Breast epithelium (tissue), 4 donors: ENCODE measurements around the gene LIMS1. TPM values are rescaled to one million over a fixed set of nuclear protein-coding genes. Genes with fewer than 3 reads are reported as not detected.
"Not testable (repeated sequence)": the region's sequence is repeated elsewhere in the genome, so short reads cannot be mapped to it uniquely, and the experiment has no call there.

Experiments
- DNase-seq, 2 donors: peaks; one replicate each; pipeline ENCODE4 v3.0.0-alpha.2; 2019; ENCODE audit warnings: low spot score in 2 of 2
- H3K27ac ChIP-seq, 2 donors: fragments of 200-600 bp; sonication (generic) in 1 of 2; one replicate each; pipeline ENCODE4 v1.5.1; 2016 to 2019; ENCODE audit warnings: mild to moderate bottlenecking in 1 of 2
- H3K27me3 ChIP-seq, 2 donors: fragments of 200-600 bp; sonication (generic) in 1 of 2; one replicate each; pipeline versions ENCODE4 v1.5.1 to v1.6.0; 2017 to 2019; ENCODE audit warnings: control low read depth in 1 of 2, mild to moderate bottlenecking in 1 of 2
- H3K36me3 ChIP-seq: fragments of 200-600 bp; one replicate; pipeline ENCODE4 v1.5.1; 2019
- H3K4me1 ChIP-seq, 2 donors: fragments of 200-600 bp; sonication (generic); one replicate each; pipeline ENCODE4 v1.5.1; 2016 to 2019; ENCODE audit warnings: control low read depth in 1 of 2
- H3K4me3 ChIP-seq, 3 donors: fragments of 200-600 bp; sonication (generic); 1 replicate in 2 of 3; 2 replicates in 1 of 3; pipeline ENCODE4 v1.5.1; 2016 to 2019; ENCODE audit warnings: mild to moderate bottlenecking in 3 of 3, moderate library complexity in 2 of 3
- H3K9me3 ChIP-seq, 2 donors: fragments of 200-600 bp; sonication (generic) in 1 of 2; one replicate each; pipeline ENCODE4 v1.5.1; 2016 to 2019; ENCODE audit warnings: control low read depth in 1 of 2
- CTCF ChIP-seq, 3 donors: fragments of 450-650 bp; IDR thresholded peaks; one replicate each; pipeline ENCODE4 v1.5.1; 2016 to 2017; ENCODE audit warnings: antibody characterized with exemption in 3 of 3, mild to moderate bottlenecking in 3 of 3, moderate library complexity in 3 of 3
- POLR2A ChIP-seq: fragments of 450-650 bp; IDR thresholded peaks from one replicate; pipeline ENCODE4 v1.6.1; 2016; ENCODE audit warnings: antibody characterized with exemption, mild to moderate bottlenecking, moderate library complexity
- POLR2AphosphoS5 ChIP-seq, 3 donors: sonication (generic); formaldehyde crosslinking; IDR thresholded peaks; one replicate each; pipeline ENCODE4 v1.6.1; 2017; ENCODE audit warnings: antibody characterized with exemption in 3 of 3
- intact Hi-C: fragments of 100-400 bp; cut with DNase I; formaldehyde crosslinking; loops from one replicate; pipeline ENCODE4 v1.15.1; 2023; ENCODE audit warnings: low total_unique reads
- total RNA-seq, 3 donors: library from RNA; depleted of rRNA; stranded (reverse); fragments of >200 nt; gene quantifications; one replicate each; pipeline ENCODE4 v1.1.0, GENCODE V29; 2016

The LIMS1 gene
- total RNA-seq, 3 donors from 2014 or later = 66.5 to 123 (median 93.1) TPM

DNA sequence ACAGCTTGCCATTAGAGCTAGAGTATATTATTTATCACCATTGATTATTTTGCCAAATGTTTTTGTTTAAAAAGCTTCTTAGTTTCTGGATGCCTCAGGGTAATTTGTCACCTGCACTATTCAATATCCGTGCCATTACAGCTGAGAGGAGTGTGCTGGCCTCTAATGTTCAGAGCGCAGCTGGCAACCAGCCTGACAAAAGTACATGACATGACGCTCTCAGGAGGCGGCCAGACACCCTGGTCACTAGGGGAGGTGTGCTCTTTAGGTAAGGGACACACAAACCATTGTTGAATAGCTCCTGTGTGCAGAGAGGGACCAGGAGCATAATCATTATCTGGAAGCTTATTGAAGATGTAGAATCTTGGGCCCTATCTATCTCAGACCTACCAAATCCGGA lies 20.3 kb downstream of the LIMS1 start:
- intact Hi-C loops = no loop called here
- DNase-seq = no peak
- Histone ChIP-seq H3K4me1 (no peaks in the 10 kb centered on the region), H3K4me3 (no peak overlapping the region), H3K9me3 (no peaks in the 10 kb centered on the region), H3K27ac (no peak overlapping the region), H3K27me3 (no peaks in the 10 kb centered on the region), H3K36me3 (no peaks in the 10 kb centered on the region)
- TF ChIP-seq CTCF (IDR thresholded peaks at IDR 0.05) (no peak), POLR2AphosphoS5 (IDR thresholded peaks at IDR 0.05) (no peak), POLR2A (no peak)

GRCh38 chr2:108555572-108555971 lies 21.3 kb downstream of the LIMS1 start:
- no peak overlapping the region for H3K4me3 ChIP-seq
- intact Hi-C loops = no loop called here
- H3K27ac ChIP-seq = no peak overlapping the region
- TF ChIP-seq CTCF (IDR thresholded peaks at IDR 0.05) = no peak
- TF ChIP-seq POLR2A = no peak
- TF ChIP-seq POLR2AphosphoS5 (IDR thresholded peaks at IDR 0.05) = no peak
- no peaks in the 10 kb centered on the region for H3K9me3 ChIP-seq
- DNase-seq = no peak
- H3K36me3 ChIP-seq = no peaks in the 10 kb centered on the region
- no peaks in the 10 kb centered on the region for H3K27me3 ChIP-seq
- no peaks in the 10 kb centered on the region for H3K4me1 ChIP-seq

GRCh38 chr2:108556581-108556980 lies 22.3 kb downstream of the LIMS1 start:
- H3K4me3 ChIP-seq, DNase-seq, H3K27ac ChIP-seq, H3K4me1 ChIP-seq, H3K27me3 ChIP-seq, H3K9me3 ChIP-seq, intact Hi-C loops, H3K36me3 ChIP-seq: not testable (repeated sequence)

DNA sequence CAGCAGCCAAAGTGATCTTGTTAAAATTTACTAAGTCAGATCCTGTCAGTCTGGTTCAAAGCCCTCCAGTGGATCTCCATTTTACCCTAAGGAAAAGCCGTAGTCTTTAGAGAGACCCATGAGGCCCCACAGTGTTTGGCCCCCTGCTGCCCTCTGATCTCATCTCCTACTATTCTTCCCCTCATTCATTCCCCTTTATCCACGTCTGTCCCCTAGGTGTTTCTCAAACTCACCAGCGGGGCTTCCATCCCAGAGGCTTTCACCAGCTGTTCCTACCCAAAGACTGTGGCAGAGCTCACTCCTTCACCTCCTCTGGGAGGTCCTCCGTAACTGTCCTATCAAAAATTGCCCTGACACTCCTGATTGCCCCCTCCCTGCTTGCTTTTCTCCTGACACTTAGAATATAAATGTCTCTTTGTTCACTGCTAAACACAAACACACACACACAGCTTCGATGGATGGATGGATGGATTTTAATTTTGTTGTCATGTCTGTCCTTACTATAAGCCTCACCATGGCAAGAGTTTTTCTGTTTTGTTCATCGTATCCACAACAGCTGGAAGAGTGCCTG lies 26.1 kb downstream of the LIMS1 start:
- DNase-seq = no peak
- H3K36me3 ChIP-seq = no peaks in the 10 kb centered on the region
- H3K27ac ChIP-seq = no peak overlapping the region
- no peaks in the 10 kb centered on the region for H3K27me3 ChIP-seq
- intact Hi-C loops = no loop called here
- no peaks in the 10 kb centered on the region for H3K4me1 ChIP-seq
- H3K9me3 ChIP-seq = peaks cover 4 to 6% of the 10 kb centered on the region in 2 donors
- no peak for TF ChIP-seq POLR2A
- H3K4me3 ChIP-seq = no peak overlapping the region

DNA sequence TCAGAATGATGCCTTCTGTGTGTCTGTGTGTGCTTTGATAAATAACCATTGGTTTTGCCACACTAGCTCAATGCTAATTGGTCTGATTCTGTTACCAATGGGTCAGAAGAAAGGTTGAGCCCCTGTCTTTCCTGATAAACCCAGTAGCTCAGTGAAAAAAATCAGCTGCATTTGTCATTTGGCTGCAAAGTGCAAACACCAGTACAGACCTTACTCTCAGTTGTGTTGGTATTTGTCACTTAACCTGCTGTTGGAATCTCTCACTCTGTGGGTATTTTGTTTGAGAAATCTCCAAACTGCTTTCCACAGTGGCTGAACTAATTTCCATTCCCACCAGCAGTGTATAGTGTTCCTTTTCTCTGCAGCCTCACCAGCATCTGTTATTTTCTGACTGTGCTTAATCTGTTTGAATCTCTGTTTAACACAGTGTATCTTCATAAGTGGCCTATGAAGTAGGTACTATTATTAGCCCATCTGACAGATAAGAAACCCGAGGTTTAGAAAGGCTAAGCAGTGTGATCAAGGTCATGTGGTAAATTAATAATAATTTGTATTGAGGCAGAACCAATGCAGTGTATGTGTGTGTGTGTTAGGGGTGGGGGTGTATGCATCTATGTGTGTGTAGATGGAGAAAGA lies 26.7 kb downstream of the LIMS1 start:
- H3K4me3 ChIP-seq = no peak overlapping the region
- no peak for DNase-seq
- H3K36me3 ChIP-seq = no peaks in the 10 kb centered on the region
- no peak overlapping the region for H3K27ac ChIP-seq
- intact Hi-C loops = no loop called here
- H3K9me3 ChIP-seq = peaks cover 4 to 6% of the 10 kb centered on the region in 2 donors
- H3K4me1 ChIP-seq = no peaks in the 10 kb centered on the region
- TF ChIP-seq CTCF (IDR thresholded peaks at IDR 0.05) (no peak), POLR2AphosphoS5 (IDR thresholded peaks at IDR 0.05) (no peak), POLR2A (no peak)
- no peaks in the 10 kb centered on the region for H3K27me3 ChIP-seq

DNA sequence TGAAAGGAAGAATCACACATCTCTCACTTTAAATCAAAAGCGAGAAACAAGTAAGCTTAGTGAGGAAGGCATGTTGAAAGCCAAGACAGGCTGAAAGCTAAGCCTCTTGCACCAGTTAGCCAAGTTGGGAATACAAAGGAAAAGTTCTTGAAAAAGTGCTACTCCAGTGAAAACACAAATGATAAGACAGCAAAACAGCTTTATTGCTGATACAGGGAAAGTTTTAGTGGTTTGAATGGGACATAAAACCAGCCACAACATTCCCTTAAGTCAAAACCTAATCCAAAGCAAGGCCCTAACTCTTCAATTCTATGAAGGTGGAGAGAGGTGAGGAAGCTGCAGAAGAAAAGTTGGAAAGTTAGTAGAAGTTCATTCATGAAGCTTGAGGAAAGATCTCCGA lies 28.0 kb downstream of the LIMS1 start:
- Histone ChIP-seq H3K4me3 (no peak overlapping the region), H3K27me3 (no peaks in the 10 kb centered on the region), H3K27ac (no peak overlapping the region), H3K9me3 (peaks cover 4 to 6% of the 10 kb centered on the region in 2 donors), H3K36me3 (no peaks in the 10 kb centered on the region), H3K4me1 (no peaks in the 10 kb centered on the region)
- TF ChIP-seq POLR2AphosphoS5 (IDR thresholded peaks at IDR 0.05) = no peak
- no peak for TF ChIP-seq CTCF (IDR thresholded peaks at IDR 0.05)
- no peak for TF ChIP-seq POLR2A
- no peak for DNase-seq
- intact Hi-C loops = no loop called here
